ENCODE data around the gene SFTPD. TPM values are rescaled to one million over a fixed set of nuclear protein-coding genes. Genes with fewer than 3 reads are reported as not detected.

The SFTPD gene
- total and polyA plus RNA-seq, 9 of the 15 experiments (the other 6 are each of a cell fraction or from before 2014, with no cell fraction given), result 0.20 TPM; not detected in 8

DNA sequence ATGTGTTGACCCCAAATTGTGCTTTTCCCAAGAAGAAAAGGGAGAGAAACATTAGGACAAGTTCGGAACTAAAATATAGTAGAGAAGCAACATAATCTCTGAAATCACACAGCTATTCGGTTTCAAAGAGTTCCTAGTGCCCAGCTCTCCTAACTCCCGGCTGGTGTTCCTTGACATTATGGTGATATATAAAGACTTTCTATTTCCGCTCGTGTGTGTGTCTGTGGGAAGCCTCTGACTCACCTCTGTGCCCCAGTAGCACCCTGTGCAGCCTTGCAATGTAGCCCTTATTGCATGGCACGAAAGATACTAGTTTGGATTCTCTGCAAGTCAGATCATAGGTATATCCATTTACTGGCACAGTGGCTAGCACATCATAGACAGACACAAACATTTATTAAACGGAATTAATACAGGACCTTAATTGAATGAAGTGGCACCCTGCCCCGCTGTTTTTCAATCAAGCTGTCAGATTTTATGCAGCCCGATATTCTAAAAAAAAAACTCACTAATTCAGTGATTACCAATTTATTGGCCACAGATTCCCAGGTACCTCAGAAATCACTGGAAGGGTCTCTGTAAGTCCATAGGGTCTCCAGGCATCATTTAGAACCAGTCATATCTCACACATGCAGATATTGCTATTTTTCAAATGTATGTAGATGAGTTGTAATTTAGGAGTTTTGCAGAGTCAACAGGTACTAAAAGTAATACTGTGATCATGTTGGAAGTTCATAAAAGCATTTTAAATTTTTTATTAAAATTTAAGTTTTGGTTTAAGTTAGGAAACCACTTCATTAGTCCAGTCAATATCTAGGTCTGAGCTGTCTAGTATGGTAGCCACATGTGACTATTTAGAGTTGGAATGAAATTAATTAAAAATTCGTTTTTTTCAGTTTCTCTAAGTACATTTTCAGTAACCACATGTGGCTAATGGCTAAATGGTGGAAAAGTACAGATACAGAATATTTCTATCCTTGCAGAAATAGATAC, 43.3 kb downstream of the SFTPD start:
- H3K9me1 ChIP-seq (ENCODE audit: control insufficient read depth, insufficient read depth, low read length), result no peaks in the 10 kb centered on the region
- ChIA-PET POLR2A (no interaction called here), CTCF (ENCODE audit: low intra/inter-chr PET ratio) (no interaction called here)
- ATAC-seq, result no peak
- no peak overlapping the region for H2AFZ ChIP-seq (ENCODE audit: low read depth, low read length)
- no peaks in the 10 kb centered on the region for H4K20me1 ChIP-seq (replicated peaks; ENCODE audit: control insufficient read depth, insufficient read depth, low read length)
- no peaks in the 10 kb centered on the region for H3K79me2 ChIP-seq (ENCODE audit: control insufficient read depth, insufficient read depth, low read length)
- WGBS (ENCODE audit: insufficient coverage, low coverage, missing lambda C conversion rate), result 2% methylated on average over 10 of the region's 10 CpGs
- peaks cover 0 to 9% of the 10 kb centered on the region in 2 experiments; a peak in 2 of 5 replicates for H3K4me1 ChIP-seq (replicated peaks in 1 of 2; ENCODE audit: control insufficient read depth in 2 of 2, insufficient read depth in 2 of 2, low read length in 2 of 2)
- in situ Hi-C loops (cut with MboI) (no loop called here), intact Hi-C loops (cut with micrococcal nuclease) (no loop called here)
- TF ChIP-seq NCOA2 (IDR thresholded peaks at IDR 0.05; ENCODE audit: partially characterized antibody in 2 of 2), result no peak
- TF ChIP-seq CBX8 (IDR thresholded peaks at IDR 0.05; ENCODE audit: borderline replicate concordance, extremely low read depth, low read depth, low read length, poor library complexity, severe bottlenecking), result peak; percentile 95
- TF ChIP-seq ZFP36 (IDR thresholded peaks at IDR 0.05; ENCODE audit: low read depth, low read length, partially characterized antibody), result peak; percentile 58
- TF ChIP-seq EZH2 (IDR thresholded peaks at IDR 0.05; ENCODE audit: borderline replicate concordance, low read depth, low read length), result peak; percentile 55
- no peak for TF ChIP-seq TAF9B (IDR thresholded peaks at IDR 0.05; ENCODE audit: partially characterized antibody)
- peak; percentile 23; the same call in 1 of the 2 replicates for TF ChIP-seq RNF2 (IDR thresholded peaks at IDR 0.05)
- no peak for TF ChIP-seq MTA2 (IDR thresholded peaks at IDR 0.05; ENCODE audit: low read depth)
- no peak for TF ChIP-seq BRF1 (IDR thresholded peaks at IDR 0.05; ENCODE audit: borderline replicate concordance, extremely low read depth, insufficient read length)
- FAIRE-seq, result no peak
- DNase-seq (ENCODE audit: extremely low read depth in 1 of 4, low spot score in 3 of 4), result no peak
- no peak overlapping the region; a peak in 1 of 4 replicates for H3K9ac ChIP-seq (ENCODE audit: insufficient read depth in 1 of 2, low read depth in 2 of 2, low read length in 2 of 2)
- BruUV-seq (replicated peaks), result no TSS peak
- H3K27me3 ChIP-seq (ENCODE audit: control insufficient read depth in 2 of 2, insufficient read depth in 2 of 2, low read length in 2 of 2), result peaks cover 22 to 25% of the 10 kb centered on the region in 2 experiments
- no peaks in the 10 kb centered on the region for H3K36me3 ChIP-seq (ENCODE audit: control insufficient read depth, insufficient read depth, low read length)
- H3K27ac ChIP-seq (ENCODE audit: extremely low read depth, low read depth, low read length), result no peak overlapping the region
- H3K4me2 ChIP-seq (ENCODE audit: insufficient read depth, low read length), result peak overlapping the region; percentile 15; the same call in 1 of the 2 replicates
- no peak overlapping the region for H3K4me3 ChIP-seq
- no peaks in the 10 kb centered on the region for H3K9me3 ChIP-seq (replicated peaks; ENCODE audit: control insufficient read depth, insufficient read depth, low read depth, low read length)
